ENCODE measurements around the gene TMC3.

DNA sequence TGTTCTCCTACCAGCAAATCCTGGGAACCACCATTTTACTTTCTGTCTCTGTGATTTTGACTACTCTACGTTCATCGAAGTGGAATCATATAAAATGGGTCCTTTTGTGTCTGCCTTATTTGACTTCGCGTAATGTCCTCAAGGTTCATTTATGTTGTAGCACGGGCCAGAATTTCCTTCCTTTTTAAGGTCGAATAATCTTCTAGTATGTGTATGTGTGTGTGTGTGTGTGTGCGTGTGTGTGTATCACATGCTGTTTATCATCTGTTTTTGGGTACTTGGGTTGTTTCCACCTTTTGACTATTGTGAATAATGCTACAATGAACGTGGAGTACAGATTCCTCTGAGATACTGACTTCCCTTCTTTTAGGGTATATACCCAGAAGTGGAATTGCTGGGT is 85.4 kb downstream of the TMC3 start:
- TF ChIP-seq POLR2A (IDR thresholded peaks at IDR 0.05) = no peak
- TF ChIP-seq, protein P1, sequence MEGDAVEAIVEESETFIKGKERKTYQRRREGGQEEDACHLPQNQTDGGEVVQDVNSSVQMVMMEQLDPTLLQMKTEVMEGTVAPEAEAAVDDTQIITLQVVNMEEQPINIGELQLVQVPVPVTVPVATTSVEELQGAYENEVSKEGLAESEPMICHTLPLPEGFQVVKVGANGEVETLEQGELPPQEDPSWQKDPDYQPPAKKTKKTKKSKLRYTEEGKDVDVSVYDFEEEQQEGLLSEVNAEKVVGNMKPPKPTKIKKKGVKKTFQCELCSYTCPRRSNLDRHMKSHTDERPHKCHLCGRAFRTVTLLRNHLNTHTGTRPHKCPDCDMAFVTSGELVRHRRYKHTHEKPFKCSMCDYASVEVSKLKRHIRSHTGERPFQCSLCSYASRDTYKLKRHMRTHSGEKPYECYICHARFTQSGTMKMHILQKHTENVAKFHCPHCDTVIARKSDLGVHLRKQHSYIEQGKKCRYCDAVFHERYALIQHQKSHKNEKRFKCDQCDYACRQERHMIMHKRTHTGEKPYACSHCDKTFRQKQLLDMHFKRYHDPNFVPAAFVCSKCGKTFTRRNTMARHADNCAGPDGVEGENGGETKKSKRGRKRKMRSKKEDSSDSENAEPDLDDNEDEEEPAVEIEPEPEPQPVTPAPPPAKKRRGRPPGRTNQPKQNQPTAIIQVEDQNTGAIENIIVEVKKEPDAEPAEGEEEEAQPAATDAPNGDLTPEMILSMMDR (IDR thresholded peaks at IDR 0.05) = no peak
